GM12891 (cell line): ENCODE measurements around the gene NR6A1.

Experiments
- POLR2A ChIP-seq: IDR thresholded peaks from 2 replicates; pipeline ENCODE4 v1.6.1; 2011; ENCODE audit warnings: low read depth, low read length, control low read depth
- POLR2AphosphoS5 ChIP-seq: IDR thresholded peaks from 2 replicates; pipeline ENCODE4 v1.6.1; 2011; ENCODE audit warnings: low read depth, low read length, control low read depth

- no peak for TF ChIP-seq POLR2AphosphoS5
- no peak for TF ChIP-seq POLR2A
Measured at GRCh38 chr9:124623966-124624734, 147.0 kb downstream of the NR6A1 start.
